GM23248 (cell line): Measurements from ENCODE around the gene TRABD. TPM values are rescaled to one million over a fixed set of nuclear protein-coding genes. Genes with fewer than 3 reads are reported as not detected.

ENCODE experiments used
- DNase-seq: peaks from one replicate; pipeline ENCODE4 v3.0.0-alpha.2; 2015
- H2AFZ ChIP-seq: fragments of 200-600 bp; sonication (generic); 2 replicates; pipeline ENCODE4 v1.6.1; 2016; ENCODE audit warnings: antibody characterized with exemption
- H3F3A ChIP-seq: fragments of 200-600 bp; sonication (generic); 2 replicates; pipeline ENCODE4 v1.6.1; 2016; ENCODE audit warnings: mild to moderate bottlenecking, antibody characterized with exemption, mixed run types; ENCODE audit not compliant: insufficient read depth
- H3K27ac ChIP-seq: fragments of 200-600 bp; sonication (generic); 2 replicates; pipeline ENCODE4 v1.5.1; 2016; ENCODE audit warnings: mild to moderate bottlenecking
- H3K27me3 ChIP-seq: fragments of 200-600 bp; sonication (generic); replicated peaks from 2 replicates; pipeline ENCODE4 v1.6.1; 2016; ENCODE audit warnings: mild to moderate bottlenecking; ENCODE audit not compliant: insufficient read depth
- H3K36me3 ChIP-seq: fragments of 200-600 bp; sonication (generic); 2 replicates; pipeline ENCODE4 v1.6.1; 2016; ENCODE audit warnings: low read depth, mild to moderate bottlenecking
- H3K4me1 ChIP-seq: fragments of 200-600 bp; sonication (generic); 2 replicates; pipeline ENCODE4 v1.6.1; 2016; ENCODE audit warnings: mild to moderate bottlenecking; ENCODE audit not compliant: insufficient read depth
- H3K4me2 ChIP-seq: fragments of 200-600 bp; sonication (generic); one replicate; pipeline ENCODE4 v1.6.1; 2016; ENCODE audit warnings: mild to moderate bottlenecking; ENCODE audit not compliant: unreplicated experiment
- H3K4me3 ChIP-seq: fragments of 200-600 bp; sonication (generic); 2 replicates; pipeline ENCODE4 v1.5.1; 2016; ENCODE audit warnings: mild to moderate bottlenecking
- H3K79me2 ChIP-seq: fragments of 200-600 bp; sonication (generic); 2 replicates; pipeline ENCODE4 v1.6.1; 2016; ENCODE audit warnings: mild to moderate bottlenecking; ENCODE audit not compliant: insufficient read depth
- H3K9ac ChIP-seq: fragments of 200-600 bp; sonication (generic); 2 replicates; pipeline ENCODE4 v1.6.1; 2016; ENCODE audit warnings: mild to moderate bottlenecking
- H3K9me2 ChIP-seq: fragments of 200-600 bp; sonication (generic); 2 replicates; pipeline ENCODE4 v1.6.1; 2016; ENCODE audit warnings: mixed run types, mild to moderate bottlenecking, moderate library complexity; ENCODE audit not compliant: insufficient read depth
- H3K9me3 ChIP-seq: fragments of 200-600 bp; sonication (generic); one replicate; pipeline ENCODE4 v1.6.1; 2017; ENCODE audit warnings: low read depth
- H4K20me1 ChIP-seq: fragments of 200-600 bp; sonication (generic); 2 replicates; pipeline ENCODE4 v1.6.0; 2016; ENCODE audit not compliant: insufficient read depth
- EZH2 ChIP-seq: fragments of 200-600 bp; sonication (generic); IDR thresholded peaks from 2 replicates; pipeline ENCODE4 v1.6.1; 2018; ENCODE audit warnings: antibody characterized with exemption, mild to moderate bottlenecking; ENCODE audit not compliant: insufficient read depth, poor library complexity, severe bottlenecking
- EZH2phosphoT487 ChIP-seq: fragments of 200-600 bp; sonication (generic); IDR thresholded peaks from 2 replicates; pipeline ENCODE4 v1.6.1; 2018; ENCODE audit warnings: antibody characterized with exemption, moderate library complexity, mild to moderate bottlenecking, low read depth; ENCODE audit not compliant: insufficient read depth
- WGBS, 2 experiments: methylation state at CpG; one replicate each; pipeline ENCODE4 v1.1.6; 2015 to 2017; ENCODE audit warnings: low lambda C conversion rate in 2 of 2, low coverage in 1 of 2; ENCODE audit errors: missing lambda C conversion rate in 2 of 2; 5-methylcytosine and 5-hydroxymethylcytosine counted together
- in situ Hi-C: fragments of 300-500 bp; cut with MboI; formaldehyde crosslinking; loops from 2 replicates; pipeline ENCODE4 v1.15.0; 2020
- polyA plus RNA-seq: library from polyadenylated mRNA; unstranded; fragments of >200 nt; fragmentation: Nextera tagmentation; extraction: Ambion mirVana; gene quantifications from 2 replicates; pipeline ENCODE4 v1.2.1, GENCODE V29; 2016
- total RNA-seq: library from RNA; depleted of rRNA; stranded (reverse); fragments of >200 nt; shearing (Covaris generic); gene quantifications from 2 replicates; pipeline ENCODE4 v1.2.3, GENCODE V29; 2014

TRABD gene
- total and polyA plus RNA-seq, 2 experiments from 2014 or later, result 19.5 to 22.6 TPM

DNA sequence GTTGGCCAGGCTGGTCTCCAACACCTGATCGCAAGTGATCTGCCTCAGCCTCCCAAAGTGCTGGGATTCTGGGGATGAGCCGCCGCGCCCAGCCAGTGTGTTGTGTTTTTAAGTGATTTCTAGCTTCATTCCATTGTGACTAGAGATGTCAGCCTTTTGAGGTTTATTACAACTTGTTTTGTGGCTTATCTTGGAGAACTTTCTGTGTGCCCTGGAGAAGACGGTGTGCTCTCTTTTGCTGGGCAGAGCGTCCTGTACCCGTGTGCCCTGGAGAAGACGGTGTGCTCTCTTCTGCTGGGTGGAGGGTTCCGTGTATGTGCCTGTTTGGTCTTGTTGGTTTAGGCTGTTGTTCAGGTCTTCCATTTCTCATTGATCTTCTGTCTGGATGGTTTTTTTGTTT, 27.6 kb downstream of the TRABD start:
- Histone ChIP-seq H3K27ac (no peak overlapping the region), H2AFZ (no peak overlapping the region), H3K9me2 (no peaks in the 10 kb centered on the region), H3K9ac (no peak overlapping the region), H3K4me2 (no peak overlapping the region), H3K79me2 (peaks cover 40% of the 10 kb centered on the region), H4K20me1 (no peaks in the 10 kb centered on the region; the same call in 1 of the 2 replicates), H3K9me3 (no peaks in the 10 kb centered on the region), H3K4me3 (no peak overlapping the region), H3K36me3 (0 out of 2 replicates have a peak, but pooled peaks cover 10% of the 10 kb centered on the region), H3K27me3 (no peaks in the 10 kb centered on the region), H3K4me1 (no peaks in the 10 kb centered on the region), H3F3A (peaks cover 8% of the 10 kb centered on the region; the same call in 1 of the 2 replicates)
- DNase-seq, result no peak
- WGBS, 2 experiments, result 94 to 98% methylated on average over 9 of the region's 9 CpGs
- TF ChIP-seq EZH2phosphoT487 (no peak), EZH2 (no peak)
- in situ Hi-C loops, result no loop called here

DNA sequence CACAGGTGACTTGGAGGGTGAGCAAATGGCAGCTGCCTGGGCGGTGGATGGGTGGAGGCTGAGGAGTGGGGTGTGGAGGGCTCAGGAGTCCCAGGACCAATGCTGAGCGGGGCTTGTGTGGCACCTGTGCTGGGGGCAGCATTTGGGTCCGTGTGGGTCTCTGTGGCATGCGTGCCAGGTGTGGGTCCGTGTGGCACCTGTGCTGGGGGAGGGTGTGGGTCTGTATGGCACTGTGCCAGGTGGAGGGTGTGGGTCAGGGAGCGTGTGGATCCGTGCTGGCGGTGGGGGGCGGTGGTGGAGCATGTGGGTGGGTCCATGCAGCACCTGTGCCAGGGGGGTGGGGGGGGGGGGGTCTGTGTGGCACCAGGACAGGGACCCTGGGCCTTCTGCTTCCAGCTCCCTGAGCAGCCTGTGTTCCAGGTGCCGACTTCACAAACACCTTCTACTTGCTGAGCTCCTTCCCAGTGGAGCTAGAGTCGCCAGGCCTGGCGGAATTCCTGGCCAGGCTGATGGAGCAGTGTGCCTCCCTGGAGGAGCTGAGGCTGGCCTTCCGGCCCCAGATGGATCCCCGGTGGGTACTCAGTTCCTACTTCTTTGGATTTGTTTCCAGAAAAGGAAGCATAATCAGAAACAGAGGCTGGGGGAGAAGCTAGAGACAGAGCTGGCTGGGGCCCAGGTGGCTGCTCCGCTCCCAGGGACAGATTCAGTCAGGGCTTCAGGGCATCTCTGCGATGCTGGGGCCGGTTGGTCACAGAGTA, 29.8 kb downstream of the TRABD start:
- H4K20me1 ChIP-seq, result no peaks in the 10 kb centered on the region; the same call in 1 of the 2 replicates
- H2AFZ ChIP-seq, result no peak overlapping the region
- no peak overlapping the region for H3K4me3 ChIP-seq
- H3K4me2 ChIP-seq, result no peak overlapping the region
- H3K27ac ChIP-seq, result no peak overlapping the region
- no peaks in the 10 kb centered on the region for H3K9me2 ChIP-seq
- H3K9ac ChIP-seq, result no peak overlapping the region
- in situ Hi-C loops, result no loop called here
- DNase-seq, result no peak
- H3K9me3 ChIP-seq, result no peaks in the 10 kb centered on the region
- H3K27me3 ChIP-seq, result no peaks in the 10 kb centered on the region
- no peaks in the 10 kb centered on the region for H3K4me1 ChIP-seq
- H3F3A ChIP-seq, result peaks cover 8% of the 10 kb centered on the region; the same call in 1 of the 2 replicates
- H3K36me3 ChIP-seq, result 0 out of 2 replicates have a peak, but pooled peaks cover 10% of the 10 kb centered on the region
- 62 to 66% methylated on average over 15 to 17 of the region's 17 CpGs for WGBS, 2 experiments
- TF ChIP-seq EZH2, result no peak
- TF ChIP-seq EZH2phosphoT487, result no peak
- H3K79me2 ChIP-seq, result peaks cover 40% of the 10 kb centered on the region

DNA sequence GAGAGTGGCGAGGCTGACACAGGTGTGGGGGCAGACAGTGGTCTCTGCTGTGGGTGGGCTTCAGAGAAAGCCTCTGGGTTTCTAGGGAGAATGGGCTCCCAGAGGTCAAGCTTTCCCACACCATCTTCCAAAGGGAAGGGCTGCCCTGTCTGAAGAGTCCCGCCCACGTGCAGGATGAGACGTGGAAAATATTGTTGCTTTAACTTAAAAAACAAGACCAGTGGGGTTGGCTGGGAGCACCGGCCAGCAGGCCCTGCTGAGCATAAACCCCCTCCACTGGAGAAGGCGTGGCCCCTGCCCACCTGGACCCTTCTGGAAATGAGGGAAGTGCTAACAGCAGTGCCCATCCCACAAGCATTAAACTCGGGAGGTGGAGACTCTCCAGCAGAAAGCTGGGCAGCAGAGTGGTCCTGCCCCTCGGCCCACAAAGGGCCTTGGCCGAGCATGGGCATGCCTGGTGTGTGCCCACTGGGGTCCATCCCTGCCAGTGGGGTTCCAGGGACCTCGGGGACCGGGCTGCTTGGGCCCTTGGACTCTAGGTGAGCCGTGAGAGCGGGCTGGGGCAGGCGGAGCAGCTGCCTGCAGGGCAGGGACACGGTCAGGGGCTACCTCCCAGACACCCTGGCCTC, 30.5 kb downstream of the TRABD start:
- 0 out of 2 replicates have a peak, but pooled peaks cover 10% of the 10 kb centered on the region for H3K36me3 ChIP-seq

DNA sequence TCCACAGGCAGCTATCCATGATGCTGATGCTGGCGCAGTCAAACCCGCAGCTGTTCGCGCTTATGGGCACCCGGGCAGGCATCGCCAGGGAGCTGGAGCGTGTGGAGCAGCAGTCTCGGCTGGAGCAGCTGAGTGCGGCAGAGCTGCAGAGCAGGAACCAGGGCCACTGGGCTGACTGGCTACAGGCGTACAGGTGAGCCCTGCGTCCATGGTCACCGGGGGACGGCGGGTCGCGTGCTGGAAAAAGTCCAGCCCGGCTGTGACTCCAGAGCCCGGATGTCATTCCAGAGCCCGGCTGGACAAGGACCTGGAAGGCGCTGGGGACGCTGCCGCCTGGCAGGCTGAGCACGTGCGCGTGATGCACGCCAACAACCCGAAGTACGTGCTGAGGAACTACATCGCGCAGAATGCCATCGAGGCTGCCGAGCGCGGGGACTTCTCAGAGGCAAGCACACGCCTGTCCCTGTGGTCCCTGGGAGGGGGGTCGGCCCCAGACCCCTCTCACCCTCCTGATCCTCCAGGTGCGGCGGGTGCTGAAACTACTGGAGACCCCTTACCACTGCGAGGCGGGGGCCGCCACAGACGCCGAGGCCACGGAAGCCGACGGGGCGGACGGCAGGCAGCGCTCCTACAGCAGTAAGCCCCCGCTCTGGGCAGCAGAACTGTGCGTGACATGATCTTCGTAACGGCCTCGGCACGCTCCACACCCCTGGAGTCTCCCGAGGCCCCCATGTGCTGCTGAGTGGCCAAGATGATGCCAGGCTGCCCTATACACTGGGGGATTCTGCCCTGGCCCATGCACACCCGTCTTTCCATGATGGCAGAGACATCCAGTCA, 31.2 kb downstream of the TRABD start:
- no peak overlapping the region for H3K4me2 ChIP-seq
- no peak overlapping the region for H2AFZ ChIP-seq
- H3K4me1 ChIP-seq, result no peaks in the 10 kb centered on the region
- H3F3A ChIP-seq, result peaks cover 4% of the 10 kb centered on the region; the same call in 1 of the 2 replicates
- no peak overlapping the region for H3K27ac ChIP-seq
- no peak for DNase-seq
- H3K9ac ChIP-seq, result no peak overlapping the region
- no peaks in the 10 kb centered on the region for H3K27me3 ChIP-seq
- H3K4me3 ChIP-seq, result no peak overlapping the region
- no peaks in the 10 kb centered on the region; the same call in 1 of the 2 replicates for H4K20me1 ChIP-seq
- peaks cover 34% of the 10 kb centered on the region for H3K79me2 ChIP-seq
- in situ Hi-C loops, result no loop called here
- H3K9me3 ChIP-seq, result no peaks in the 10 kb centered on the region
- 0 out of 2 replicates have a peak, but pooled peaks cover 10% of the 10 kb centered on the region for H3K36me3 ChIP-seq
- no peaks in the 10 kb centered on the region for H3K9me2 ChIP-seq
- WGBS, 2 experiments, result 91 to 95% methylated on average over 53 to 57 of the region's 57 CpGs
- TF ChIP-seq EZH2phosphoT487 (no peak), EZH2 (no peak)

More for the DNA sequence above, 30.5 kb downstream of the TRABD start:
- Histone ChIP-seq H3K9ac (no peak overlapping the region), H3K79me2 (peaks cover 40% of the 10 kb centered on the region), H4K20me1 (no peaks in the 10 kb centered on the region; the same call in 1 of the 2 replicates), H2AFZ (no peak overlapping the region), H3K27ac (no peak overlapping the region), H3K4me1 (no peaks in the 10 kb centered on the region), H3K4me3 (no peak overlapping the region), H3K4me2 (no peak overlapping the region), H3F3A (peaks cover 8% of the 10 kb centered on the region; the same call in 1 of the 2 replicates), H3K9me2 (no peaks in the 10 kb centered on the region), H3K9me3 (no peaks in the 10 kb centered on the region), H3K27me3 (no peaks in the 10 kb centered on the region)
- TF ChIP-seq EZH2phosphoT487 (no peak), EZH2 (no peak)
- 86 to 90% methylated on average over 13 to 15 of the region's 15 CpGs for WGBS, 2 experiments
- in situ Hi-C loops, result no loop called here
- DNase-seq, result no peak
